Ovary (tissue), 3 donors: ENCODE data around the gene SMAD5.

ENCODE experiments used
- CTCF ChIP-seq, 3 donors: fragments of 450-650 bp in 2 of 3; fragments of 200-600 bp in 1 of 3; IDR thresholded peaks; one replicate each; pipeline versions ENCODE4 v1.5.1 to v1.8.0; 2016 to 2022; ENCODE audit warnings: antibody characterized with exemption in 3 of 3, mild to moderate bottlenecking in 1 of 3
- EP300 ChIP-seq: sonication (generic); formaldehyde crosslinking; IDR thresholded peaks from one replicate; pipeline ENCODE4 v1.6.1; 2017; ENCODE audit warnings: antibody characterized with exemption
- donor health status: DM: no; HTN: no; CAD: no.

- TF ChIP-seq CTCF (IDR thresholded peaks at IDR 0.05) (no peak), EP300 (no peak)
Observed at GRCh38 chr5:136094913-136095641, 37.6 kb upstream of the SMAD5 start.
